ENCODE data around the gene TBC1D2. TPM values are rescaled to one million over a fixed set of nuclear protein-coding genes. Genes with fewer than 3 reads are reported as not detected.

TBC1D2 gene
- total RNA-seq, 1 donor: 78.6 TPM

DNA sequence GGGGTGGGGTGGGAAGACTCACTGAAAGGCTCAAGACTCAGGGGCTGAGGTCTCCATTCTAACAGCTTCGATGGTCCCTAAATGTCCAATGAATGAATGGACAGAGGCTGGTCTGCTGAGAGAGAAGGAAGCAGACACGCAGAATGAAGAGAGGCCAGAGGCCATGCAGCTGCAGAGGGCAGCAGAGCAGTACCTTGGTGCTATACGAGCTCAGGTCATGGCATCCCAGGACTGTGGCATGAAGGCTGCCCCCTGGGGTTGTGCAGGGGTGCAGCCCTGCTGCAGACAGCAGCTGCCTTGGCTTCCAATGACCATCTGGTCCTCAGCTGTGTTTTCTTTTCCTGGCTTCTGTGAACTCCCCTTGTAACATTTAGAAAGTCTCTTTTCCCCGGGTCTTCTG lies 47.8 kb downstream of the TBC1D2 start:
- TF ChIP-seq, protein P1, sequence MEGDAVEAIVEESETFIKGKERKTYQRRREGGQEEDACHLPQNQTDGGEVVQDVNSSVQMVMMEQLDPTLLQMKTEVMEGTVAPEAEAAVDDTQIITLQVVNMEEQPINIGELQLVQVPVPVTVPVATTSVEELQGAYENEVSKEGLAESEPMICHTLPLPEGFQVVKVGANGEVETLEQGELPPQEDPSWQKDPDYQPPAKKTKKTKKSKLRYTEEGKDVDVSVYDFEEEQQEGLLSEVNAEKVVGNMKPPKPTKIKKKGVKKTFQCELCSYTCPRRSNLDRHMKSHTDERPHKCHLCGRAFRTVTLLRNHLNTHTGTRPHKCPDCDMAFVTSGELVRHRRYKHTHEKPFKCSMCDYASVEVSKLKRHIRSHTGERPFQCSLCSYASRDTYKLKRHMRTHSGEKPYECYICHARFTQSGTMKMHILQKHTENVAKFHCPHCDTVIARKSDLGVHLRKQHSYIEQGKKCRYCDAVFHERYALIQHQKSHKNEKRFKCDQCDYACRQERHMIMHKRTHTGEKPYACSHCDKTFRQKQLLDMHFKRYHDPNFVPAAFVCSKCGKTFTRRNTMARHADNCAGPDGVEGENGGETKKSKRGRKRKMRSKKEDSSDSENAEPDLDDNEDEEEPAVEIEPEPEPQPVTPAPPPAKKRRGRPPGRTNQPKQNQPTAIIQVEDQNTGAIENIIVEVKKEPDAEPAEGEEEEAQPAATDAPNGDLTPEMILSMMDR (IDR thresholded peaks at IDR 0.05; ENCODE audit: insufficient read depth, low read depth, low read length): no peak

DNA sequence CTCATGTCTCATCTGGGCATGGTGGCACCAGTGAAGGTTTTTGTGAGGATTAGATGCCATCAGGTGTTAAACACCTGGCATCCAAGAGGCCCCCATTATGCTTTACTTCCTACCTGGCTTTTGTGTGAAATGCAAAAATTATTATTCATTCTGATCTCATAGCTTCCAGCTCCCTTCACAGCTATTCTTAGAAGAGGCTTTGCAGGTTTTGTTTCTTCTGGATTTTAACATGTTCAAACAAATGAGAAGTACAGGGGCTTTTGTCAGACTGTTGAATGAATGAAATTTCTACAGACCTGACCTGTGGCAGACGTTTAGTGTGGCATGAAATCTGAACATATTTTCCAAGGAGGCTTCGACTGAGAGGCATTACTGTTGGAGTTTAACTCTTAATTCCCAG lies 48.7 kb downstream of the TBC1D2 start:
- TF ChIP-seq, protein P1 (IDR thresholded peaks at IDR 0.05; ENCODE audit: insufficient read depth, low read depth, low read length): no peak
- no peak overlapping the region for H3K4me3 ChIP-seq (ENCODE audit: low read depth, low read length)
- DNase-seq (ENCODE audit: low read depth): no peak

More for the DNA sequence above, 47.8 kb downstream of the TBC1D2 start:
- no peak for DNase-seq (ENCODE audit: low read depth)
- no peak overlapping the region for H3K4me3 ChIP-seq (ENCODE audit: low read depth, low read length)

DNA sequence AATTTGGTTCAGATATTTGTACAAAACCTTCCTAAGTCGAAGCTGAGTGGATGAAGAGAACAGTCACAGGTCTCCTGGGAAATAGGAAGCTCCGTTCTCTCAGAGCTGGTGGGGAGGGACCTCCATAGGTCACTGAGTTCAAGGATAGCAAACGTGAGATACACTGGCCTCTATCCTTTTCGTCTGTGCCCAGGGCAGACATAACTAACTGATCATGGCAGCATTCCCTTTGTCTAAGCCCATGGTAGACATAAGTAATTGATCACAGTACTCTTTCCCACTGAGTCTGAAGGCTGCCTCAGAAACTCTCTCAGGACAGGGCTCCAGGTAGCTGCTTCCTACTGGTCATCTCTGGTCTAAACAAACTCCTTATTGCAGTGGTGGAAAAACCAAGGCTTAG lies 50.8 kb downstream of the TBC1D2 start:
- TF ChIP-seq, protein P1 (IDR thresholded peaks at IDR 0.05; ENCODE audit: insufficient read depth, low read depth, low read length): no peak
- H3K4me3 ChIP-seq (ENCODE audit: low read depth, low read length): no peak overlapping the region
- DNase-seq (ENCODE audit: low read depth): no peak

DNA sequence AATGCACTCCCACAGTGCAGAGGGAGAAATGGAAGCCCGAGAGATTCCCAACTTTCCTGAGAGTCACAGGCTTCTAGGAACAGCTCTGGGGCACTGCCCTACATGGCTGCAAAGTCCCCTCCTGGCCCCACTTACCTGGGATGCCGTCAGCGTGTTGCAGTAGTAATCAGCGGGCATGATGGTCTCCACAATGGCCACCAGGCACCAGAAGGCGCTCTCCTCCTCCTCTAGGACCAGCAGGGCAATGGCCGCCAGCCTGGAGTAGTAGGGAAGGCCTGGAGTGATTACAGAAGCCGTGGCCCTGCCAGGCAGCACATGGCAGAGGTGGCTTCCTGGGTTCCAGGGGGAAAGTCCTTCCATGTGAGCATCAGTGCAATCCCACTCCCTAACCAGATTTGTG lies 52.3 kb downstream of the TBC1D2 start:
- no peak for DNase-seq (ENCODE audit: low read depth)
- TF ChIP-seq, protein P1 (IDR thresholded peaks at IDR 0.05; ENCODE audit: insufficient read depth, low read depth, low read length): no peak
- H3K4me3 ChIP-seq (ENCODE audit: low read depth, low read length): no peak overlapping the region

DNA sequence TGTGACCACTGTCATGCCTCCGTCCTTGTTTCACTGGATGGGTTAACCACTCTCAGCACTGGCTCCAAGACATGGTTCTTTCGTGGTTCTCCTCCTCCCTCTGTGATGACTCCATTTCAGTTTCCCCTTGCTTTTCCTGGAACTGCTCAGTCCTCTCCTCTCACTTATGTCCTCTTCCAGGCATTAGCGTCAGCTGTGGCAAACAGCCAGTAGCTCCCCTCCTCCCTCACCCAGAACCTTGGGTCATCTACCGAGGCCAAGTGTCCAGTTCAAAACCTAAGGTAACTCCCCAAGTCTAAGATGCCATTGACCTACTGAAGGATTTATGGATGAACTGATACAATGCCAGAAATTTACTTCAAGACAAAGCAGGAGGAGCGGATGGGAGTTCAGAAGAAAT lies 53.2 kb downstream of the TBC1D2 start:
- no peak for DNase-seq (ENCODE audit: low read depth)
- H3K4me3 ChIP-seq (ENCODE audit: low read depth, low read length): no peak overlapping the region
- TF ChIP-seq, protein P1 (IDR thresholded peaks at IDR 0.05; ENCODE audit: insufficient read depth, low read depth, low read length): no peak

DNA sequence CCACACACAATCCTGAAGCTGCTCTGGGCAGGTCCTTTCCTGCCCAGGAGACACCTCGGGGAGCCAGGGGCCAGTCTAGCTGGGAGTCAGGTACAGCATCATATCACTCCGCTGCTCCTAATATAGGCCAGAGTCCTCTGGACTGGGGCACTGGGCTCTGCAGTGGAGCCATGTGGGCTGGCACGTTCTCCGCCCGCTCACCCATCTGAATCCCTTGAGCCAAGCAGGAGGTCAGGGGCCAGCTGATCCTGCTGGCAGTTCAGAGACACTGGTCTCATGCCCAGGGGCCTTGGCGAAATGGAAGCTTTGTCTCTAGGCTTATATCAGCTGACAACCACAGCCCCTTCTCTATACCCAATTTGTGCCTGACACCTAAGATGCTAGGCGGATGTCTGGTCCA lies 53.7 kb downstream of the TBC1D2 start:
- DNase-seq (ENCODE audit: low read depth): no peak
- TF ChIP-seq, protein P1 (IDR thresholded peaks at IDR 0.05; ENCODE audit: insufficient read depth, low read depth, low read length): no peak
- no peak overlapping the region for H3K4me3 ChIP-seq (ENCODE audit: low read depth, low read length)

DNA sequence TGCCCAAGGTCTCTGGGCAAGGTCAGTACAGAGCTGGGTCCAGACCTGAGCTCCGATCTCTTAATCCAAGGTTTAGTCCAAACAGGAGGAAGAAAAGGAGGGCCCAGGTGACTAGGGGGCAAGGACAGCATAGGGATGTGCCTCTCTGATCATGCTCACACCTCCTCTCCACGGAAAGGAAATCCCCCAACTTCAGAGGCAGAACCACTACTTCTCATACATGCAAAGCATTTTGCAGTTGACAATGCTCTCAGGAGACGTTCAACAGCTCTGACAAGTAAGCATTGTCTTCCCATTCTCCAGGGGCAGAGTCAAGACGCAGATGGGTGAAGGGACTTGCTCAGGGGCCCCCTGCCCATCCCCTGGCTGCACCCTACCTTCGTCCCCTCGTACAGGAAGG lies 54.3 kb downstream of the TBC1D2 start:
- H3K4me3 ChIP-seq (ENCODE audit: low read depth, low read length): no peak overlapping the region
- TF ChIP-seq, protein P1 (IDR thresholded peaks at IDR 0.05; ENCODE audit: insufficient read depth, low read depth, low read length): no peak
- no peak for DNase-seq (ENCODE audit: low read depth)
